Endothelial cell of umbilical vein (primary cell): Measurements from ENCODE around the gene XRCC4. TPM values are rescaled to one million over a fixed set of nuclear protein-coding genes. Genes with fewer than 3 reads are reported as not detected.

ENCODE experiments used
- BruUV-seq: library from RNA; stranded (reverse); fragments of 400-500 nt; replicated peaks from 2 replicates; lab custom pipeline; 2021; lab: Mats Ljungman, UMichigan
- CTCF ChIA-PET: fragments of 300-600, 350-600 bp; sonication (Branson Sonifier 250); formaldehyde crosslinking; loops from one replicate; lab custom pipeline; 2021; ENCODE audit warnings: antibody characterized with exemption, inconsistent platforms; lab: Charles Lee
- POLR2A ChIA-PET: fragments of 300-600, 350-600 bp; sonication (Branson Sonifier 250); formaldehyde crosslinking; loops from one replicate; lab custom pipeline; 2021; ENCODE audit warnings: antibody characterized with exemption, inconsistent platforms; lab: Charles Lee
- DNase-seq: peaks from one replicate; pipeline ENCODE4 v3.0.0-alpha.2; 2011; ENCODE audit warnings: low read depth, low spot score
- FAIRE-seq: peaks from 2 replicates; lab custom pipeline; 2011; peaks lifted over from hg19 to GRCh38; lab: Jason Lieb, UNC
- H2AFZ ChIP-seq: 2 replicates; pipeline ENCODE4 v1.6.0; 2012; ENCODE audit warnings: low read depth, low read length, control low read depth, inconsistent platforms
- H3K27ac ChIP-seq: 2 replicates; pipeline ENCODE4 v1.5.1; 2011; ENCODE audit warnings: low read depth, mild to moderate bottlenecking, control low read depth, low read length, moderate library complexity; ENCODE audit not compliant: insufficient read depth
- H3K27me3 ChIP-seq, 2 experiments: 2 replicates each; pipeline versions ENCODE4 v1.6.0 to v1.6.1; 2011; ENCODE audit warnings: low read length in 2 of 2, mixed read lengths in 1 of 2; ENCODE audit not compliant: control insufficient read depth in 2 of 2, insufficient read depth in 2 of 2
- H3K36me3 ChIP-seq, 2 experiments: 2 replicates in 1 of 2; 3 replicates in 1 of 2; pipeline ENCODE4 v1.5.1; 2011; ENCODE audit warnings: low read length in 2 of 2, mild to moderate bottlenecking in 1 of 2, moderate library complexity in 1 of 2; ENCODE audit not compliant: control insufficient read depth in 2 of 2, insufficient read depth in 2 of 2; ENCODE audit errors: extremely low read depth in 1 of 2
- H3K4me1 ChIP-seq: 3 replicates; pipeline ENCODE4 v1.5.1; 2011; ENCODE audit warnings: mild to moderate bottlenecking, low read length; ENCODE audit not compliant: control insufficient read depth, insufficient read depth; ENCODE audit errors: extremely low read depth
- H3K4me2 ChIP-seq: 2 replicates; pipeline ENCODE4 v1.6.1; 2011; ENCODE audit warnings: low read length, control low read depth, mixed read lengths; ENCODE audit not compliant: insufficient read depth
- H3K4me3 ChIP-seq, 3 experiments: fragments of 200-600 bp in 1 of 3; sonication (generic), shearing (Covaris generic) in 1 of 3; replicated peaks in 1 of 3; 2 replicates each; pipeline ENCODE4 v1.5.1; 2011 to 2016; ENCODE audit warnings: control low read depth in 3 of 3, low read length in 3 of 3, mild to moderate bottlenecking in 2 of 3, inconsistent platforms in 1 of 3, low read depth in 1 of 3, moderate library complexity in 1 of 3; ENCODE audit not compliant: insufficient read depth in 1 of 3
- H3K79me2 ChIP-seq: 2 replicates; pipeline ENCODE4 v1.6.0; 2012; ENCODE audit warnings: low read length, inconsistent platforms; ENCODE audit not compliant: control insufficient read depth, insufficient read depth
- H3K9ac ChIP-seq: replicated peaks from 2 replicates; pipeline ENCODE3; 2011; ENCODE audit warnings: low read length, control low read depth; ENCODE audit not compliant: insufficient read depth; ENCODE audit errors: extremely low read depth
- H3K9me1 ChIP-seq: replicated peaks from 3 replicates; pipeline ENCODE4 v1.6.0; 2011; ENCODE audit warnings: mild to moderate bottlenecking, low read length; ENCODE audit not compliant: control insufficient read depth, insufficient read depth; ENCODE audit errors: extremely low read depth
- H3K9me3 ChIP-seq: replicated peaks from 2 replicates; pipeline ENCODE4 v1.5.1; 2012; ENCODE audit warnings: low read length, inconsistent platforms; ENCODE audit not compliant: control insufficient read depth, insufficient read depth
- H4K20me1 ChIP-seq: replicated peaks from 2 replicates; pipeline ENCODE3; 2011; ENCODE audit warnings: mild to moderate bottlenecking, low read length; ENCODE audit not compliant: control insufficient read depth, insufficient read depth; ENCODE audit errors: extremely low read depth
- CTCF ChIP-seq, 2 donors: IDR thresholded peaks; 1 replicate in 1 of 2; 2 replicates in 1 of 2; pipeline ENCODE4 v1.5.1; 2011; ENCODE audit warnings: low read length in 2 of 2, mild to moderate bottlenecking in 2 of 2, moderate library complexity in 2 of 2, control low read depth in 1 of 2, inconsistent platforms in 1 of 2, low read depth in 1 of 2; ENCODE audit not compliant: insufficient read depth in 1 of 2; ENCODE audit errors: extremely low read depth in 1 of 2
- EZH2 ChIP-seq: IDR thresholded peaks from 2 replicates; pipeline ENCODE4 v1.6.1; 2012; ENCODE audit warnings: borderline replicate concordance, low read depth, mild to moderate bottlenecking, moderate library complexity, low read length, inconsistent platforms; ENCODE audit not compliant: severe bottlenecking
- FOS ChIP-seq: IDR thresholded peaks from 2 replicates; pipeline ENCODE4 v1.6.1; 2011; ENCODE audit warnings: mild to moderate bottlenecking, low read length, moderate library complexity, borderline replicate concordance; ENCODE audit not compliant: insufficient read depth
- GATA2 ChIP-seq: IDR thresholded peaks from 2 replicates; pipeline ENCODE4 v1.7.0; 2011; ENCODE audit warnings: low read depth, mild to moderate bottlenecking, moderate library complexity, mixed read lengths, low read length; ENCODE audit not compliant: insufficient read length, insufficient read depth
- JUN ChIP-seq: IDR thresholded peaks from 2 replicates; pipeline ENCODE4 v1.6.1; 2011; ENCODE audit warnings: borderline replicate concordance, low read depth; ENCODE audit not compliant: insufficient read length, insufficient read depth
- MAX ChIP-seq: IDR thresholded peaks from 2 replicates; pipeline ENCODE4 v1.6.1; 2011; ENCODE audit not compliant: insufficient read depth, insufficient read length
- MYC ChIP-seq: IDR thresholded peaks from one replicate; pipeline ENCODE4 v1.6.1; 2011; ENCODE audit warnings: mild to moderate bottlenecking, low read depth, low read length
- POLR2A ChIP-seq: IDR thresholded peaks from 2 replicates; pipeline ENCODE4 v1.6.1; 2012; ENCODE audit warnings: low read depth, mild to moderate bottlenecking, control low read depth, low read length
- POLR2AphosphoS5 ChIP-seq: IDR thresholded peaks from 2 replicates; pipeline ENCODE4 v1.6.1; 2012; ENCODE audit warnings: low read depth, mild to moderate bottlenecking, control low read depth, low read length, moderate library complexity; ENCODE audit not compliant: insufficient read depth
- dilution Hi-C: fragments of 300-500 bp; cut with MboI; formaldehyde crosslinking; loops from one replicate; pipeline ENCODE4 v1.15.0; 2019; ENCODE audit warnings: low sequenced_read_pairs; ENCODE audit not compliant: extremely low pct_ligation_motif_present
- intact Hi-C: fragments of 100-400 bp; cut with micrococcal nuclease; formaldehyde crosslinking; loops from one replicate; pipeline ENCODE4 v1.10.0; 2022
- polyA plus RNA-seq, 4 experiments: library from polyadenylated mRNA; depleted of rRNA in 3 of 4; stranded (reverse) in 3 of 4; unstranded in 1 of 4; fragments of >200 nt; gene quantifications; 2 replicates each; pipeline versions ENCODE4 v1.2.1 to v1.2.3, GENCODE V29; 2011 to 2012; ENCODE audit warnings: missing spikeins in 1 of 4
- total RNA-seq: library from RNA; stranded (reverse); gene quantifications from 2 replicates; pipeline ENCODE4 v1.2.3, GENCODE V29; 2021

The XRCC4 gene
- total and polyA plus RNA-seq, 2 donors (not counting 3 experiments of a cell fraction or from before 2014, with no cell fraction given), result 1.3 to 7.7 TPM

GRCh38 chr5:83363111-83363885 lies 286.0 kb downstream of the XRCC4 start:
- no peak for TF ChIP-seq MYC
- TF ChIP-seq JUN, result no peak
- TF ChIP-seq POLR2A, result no peak
- TF ChIP-seq MAX, result no peak
- no peak for TF ChIP-seq POLR2AphosphoS5
- TF ChIP-seq EZH2, result no peak
- no peak for TF ChIP-seq FOS
- no peak for TF ChIP-seq GATA2
- TF ChIP-seq CTCF (IDR thresholded peaks at IDR 0.05; ENCODE audit: extremely low read depth in 1 of 2, insufficient read depth in 1 of 2, low read depth in 1 of 2, low read length in 2 of 2), result no peak
- intact Hi-C loops (no loop called here), dilution Hi-C loops (no loop called here)
- H3K4me1 ChIP-seq, result no peaks in the 10 kb centered on the region
- no TSS peak for BruUV-seq
- H3K27me3 ChIP-seq, result peaks cover 0 to 1% of the 10 kb centered on the region in 2 experiments
- no peak overlapping the region for H3K9ac ChIP-seq
- ChIA-PET POLR2A (no interaction called here), CTCF (no interaction called here)
- H3K27ac ChIP-seq, result no peak overlapping the region
- FAIRE-seq (no peak), DNase-seq (no peak)
- no peak overlapping the region for H3K4me2 ChIP-seq
- no peaks in the 10 kb centered on the region for H3K9me1 ChIP-seq
- no peaks in the 10 kb centered on the region for H3K79me2 ChIP-seq
- H3K36me3 ChIP-seq, result no peaks in the 10 kb centered on the region
- no peak overlapping the region for H2AFZ ChIP-seq
- H3K4me3 ChIP-seq, result no peak overlapping the region
- no peaks in the 10 kb centered on the region for H3K9me3 ChIP-seq
- H4K20me1 ChIP-seq, result no peaks in the 10 kb centered on the region
